NCI-H128 (cell line): ENCODE results near the gene INTS7.
"Not testable (repeated sequence)": the region's sequence is repeated elsewhere in the genome, so short reads cannot be mapped to it uniquely, and the experiment has no call there.

Experiments
- DNase-seq: peaks from one replicate; lab custom pipeline; 2025; ENCODE audit not compliant: unreplicated experiment; lab: John Stamatoyannopoulos, UW

Gene INTS7

GRCh38 chr1:211986628-211987254 lies 48.6 kb downstream of the INTS7 start:
- no peak for DNase-seq

- no peak for DNase-seq
Observed at GRCh38 chr1:211985556-211986264, 49.6 kb downstream of the INTS7 start.

DNA sequence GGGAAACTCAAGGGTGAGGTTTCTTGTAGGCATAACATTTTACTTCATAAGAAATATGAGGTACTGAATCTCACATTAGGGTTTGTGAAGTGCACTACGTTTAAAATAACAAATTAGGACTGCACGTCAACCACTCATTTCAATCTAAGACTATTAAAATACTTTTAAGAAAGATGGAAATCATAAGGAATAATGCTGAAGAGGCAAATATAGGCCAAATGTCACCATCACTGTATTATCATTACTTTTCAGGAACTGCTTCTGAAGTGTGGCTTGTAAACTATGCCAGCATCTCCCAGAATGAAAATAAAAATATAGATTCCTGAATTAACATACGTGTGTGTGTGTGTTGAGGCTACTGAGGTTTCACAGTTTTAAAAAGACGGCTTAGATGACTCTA lies 56.8 kb downstream of the INTS7 start:
- DNase-seq = no peak

GRCh38 chr1:211975152-211975941 lies 60.0 kb downstream of the INTS7 start:
- no peak for DNase-seq

GRCh38 chr1:211973541-211973940 lies 61.8 kb downstream of the INTS7 start:
- no peak for DNase-seq

DNA sequence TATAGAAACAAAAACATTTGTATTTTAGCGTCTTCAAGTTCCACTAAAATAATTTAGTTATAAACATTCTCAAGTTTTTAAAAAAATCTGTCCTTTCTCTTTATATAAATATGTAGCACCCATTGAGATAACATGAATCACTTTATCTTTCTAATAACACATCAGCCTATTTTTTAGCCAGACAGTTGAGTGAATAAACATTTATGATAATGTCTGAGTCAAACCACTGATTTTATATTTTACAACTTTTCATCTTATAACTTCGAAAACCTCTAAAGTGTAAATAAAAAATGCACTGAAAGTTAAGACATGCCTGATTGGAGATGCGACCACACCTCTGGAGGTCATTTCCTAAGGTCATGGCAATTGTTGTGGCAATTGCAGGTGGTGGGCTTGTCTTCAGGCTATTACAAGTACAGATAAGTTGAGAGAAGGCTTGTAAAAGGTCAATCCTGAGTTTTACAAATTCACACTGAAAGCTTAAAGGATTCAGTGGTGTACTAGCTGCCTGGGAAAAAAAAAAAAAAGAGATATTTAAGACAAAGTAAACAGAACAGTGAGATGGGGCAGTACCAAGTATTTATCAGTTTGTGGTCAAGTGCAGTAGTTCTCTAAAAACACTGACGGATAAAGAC lies 67.0 kb downstream of the INTS7 start:
- no peak for DNase-seq

- no peak for DNase-seq
Observed at GRCh38 chr1:211967704-211968103, 67.7 kb downstream of the INTS7 start.

DNA sequence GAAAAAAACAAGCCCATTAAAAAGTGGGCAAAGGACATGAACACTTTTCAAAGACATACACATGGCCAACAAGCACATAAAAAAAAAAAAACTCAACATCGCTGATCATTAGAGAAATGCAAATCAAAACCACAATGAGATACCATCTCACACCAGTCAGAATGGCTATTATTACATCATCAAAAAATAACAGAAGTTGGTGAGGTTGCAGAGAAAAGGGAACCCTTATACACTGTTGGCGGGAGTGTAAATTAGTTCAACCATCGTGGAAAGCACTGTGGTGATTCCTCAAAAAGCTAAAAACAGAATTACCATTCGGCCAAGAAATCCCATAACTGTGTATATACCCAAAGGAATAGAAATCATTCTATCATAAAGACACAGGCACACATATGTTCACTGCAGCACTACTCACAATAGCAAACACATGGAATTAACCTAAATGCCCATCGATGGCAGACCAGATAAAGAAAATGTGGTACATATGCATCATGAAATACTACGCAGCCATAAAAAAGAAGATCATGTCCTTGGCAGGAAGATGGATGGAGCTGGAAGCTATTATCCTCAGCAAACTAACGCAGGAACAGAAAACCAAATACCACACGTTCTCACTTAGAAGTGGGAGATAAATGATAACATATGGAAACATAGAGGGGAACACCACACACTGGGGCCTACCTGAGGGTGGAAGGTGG lies 70.1 kb downstream of the INTS7 start:
- DNase-seq = no peak

DNA sequence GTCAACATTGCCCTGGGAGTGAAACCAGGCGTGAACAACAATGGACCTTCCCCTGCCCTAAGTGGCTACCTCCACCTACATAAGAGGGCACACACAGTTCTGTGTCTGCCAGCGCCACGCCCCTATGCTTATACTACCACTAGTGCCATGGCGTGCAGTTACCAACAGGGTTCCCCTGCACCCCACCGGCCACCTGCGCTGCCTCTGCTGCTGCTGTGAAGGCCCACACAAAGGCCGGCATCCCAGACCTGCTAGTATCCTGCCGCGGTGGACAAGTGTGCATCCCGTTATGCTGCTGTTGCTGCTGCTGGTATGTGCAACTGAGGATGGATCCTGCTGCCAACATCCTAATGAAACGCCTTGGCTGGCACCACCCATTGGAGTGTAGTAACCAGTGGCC lies 75.7 kb downstream of the INTS7 start:
- no peak for DNase-seq

- DNase-seq = no peak
Observed at GRCh38 chr1:211959221-211959620, 76.1 kb downstream of the INTS7 start.

DNA sequence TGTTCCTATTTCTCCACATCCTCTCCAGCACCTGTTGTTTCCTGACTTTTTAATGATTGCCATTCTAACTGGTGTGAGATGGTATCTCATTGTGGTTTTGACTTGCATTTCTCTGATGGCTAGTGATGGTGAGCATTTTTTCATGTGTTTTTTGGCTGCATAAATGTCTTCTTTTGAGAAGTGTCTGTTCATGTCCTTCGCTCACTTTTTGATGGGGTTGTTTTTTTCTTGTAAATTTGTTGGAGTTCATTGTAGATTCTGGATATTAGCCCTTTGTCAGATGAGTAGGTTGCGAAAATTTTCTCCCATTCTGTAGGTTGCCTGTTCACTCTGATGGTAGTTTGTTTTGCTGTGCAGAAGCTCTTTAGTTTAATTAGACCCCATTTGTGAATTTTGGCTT lies 81.3 kb downstream of the INTS7 start:
- not testable (repeated sequence) for DNase-seq

DNA sequence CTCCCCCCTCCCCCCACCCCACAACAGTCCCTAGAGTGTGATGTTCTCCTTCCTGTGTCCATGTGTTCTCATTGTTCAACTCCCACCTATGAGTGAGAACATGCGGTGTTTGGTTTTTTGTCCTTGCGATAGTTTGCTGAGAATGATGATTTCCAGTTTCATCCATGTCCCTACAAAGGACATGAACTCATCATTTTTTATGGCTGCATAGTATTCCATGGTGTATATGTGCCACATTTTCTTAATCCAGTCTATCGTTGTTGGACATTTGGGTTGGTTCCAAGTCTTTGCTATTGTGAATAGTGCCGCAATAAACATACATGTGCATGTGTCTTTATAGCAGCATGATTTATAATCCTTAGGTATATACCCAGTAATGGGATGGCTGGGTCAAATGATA lies 81.8 kb downstream of the INTS7 start:
- DNase-seq = not testable (repeated sequence)

DNA sequence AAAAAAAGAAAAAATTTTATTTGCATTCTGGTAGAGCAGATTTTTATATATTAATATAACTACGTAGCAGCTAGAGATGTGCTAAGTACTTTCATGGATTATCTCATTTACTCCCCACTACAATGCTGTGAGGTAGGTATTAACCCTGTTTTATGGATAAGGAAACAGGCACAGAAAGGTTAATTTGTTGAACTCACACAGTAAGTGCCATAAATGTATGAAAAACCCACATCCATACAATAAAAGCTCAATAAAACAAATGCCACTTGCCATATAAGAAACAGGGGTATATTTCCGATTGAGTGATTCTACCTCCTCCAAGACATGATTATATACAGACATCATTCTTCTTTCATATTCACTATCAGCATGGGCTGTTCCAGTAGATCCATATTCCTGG lies 83.1 kb downstream of the INTS7 start:
- DNase-seq = no peak

- DNase-seq = no peak
Observed at GRCh38 chr1:211951856-211952255, 83.5 kb downstream of the INTS7 start.

DNA sequence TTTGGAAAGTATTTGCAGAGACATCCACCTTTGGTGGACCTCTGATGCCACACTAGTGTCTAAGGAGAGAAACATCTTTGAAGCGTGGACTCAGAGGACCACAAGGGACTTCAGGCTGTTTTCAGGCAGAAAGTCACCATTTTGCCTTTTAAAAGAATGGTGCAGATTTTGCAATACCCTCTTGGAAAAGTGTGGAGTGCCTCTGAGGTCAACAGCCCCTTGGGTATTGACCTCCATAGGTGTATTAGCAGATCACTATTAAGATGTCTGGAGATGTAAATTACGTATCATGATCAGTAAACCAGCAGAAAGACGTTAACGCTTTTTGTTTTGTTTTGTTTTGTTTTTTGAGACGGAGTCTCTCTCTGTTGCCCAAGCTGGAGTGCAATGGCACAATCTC lies 87.0 kb downstream of the INTS7 start:
- DNase-seq = no peak

DNA sequence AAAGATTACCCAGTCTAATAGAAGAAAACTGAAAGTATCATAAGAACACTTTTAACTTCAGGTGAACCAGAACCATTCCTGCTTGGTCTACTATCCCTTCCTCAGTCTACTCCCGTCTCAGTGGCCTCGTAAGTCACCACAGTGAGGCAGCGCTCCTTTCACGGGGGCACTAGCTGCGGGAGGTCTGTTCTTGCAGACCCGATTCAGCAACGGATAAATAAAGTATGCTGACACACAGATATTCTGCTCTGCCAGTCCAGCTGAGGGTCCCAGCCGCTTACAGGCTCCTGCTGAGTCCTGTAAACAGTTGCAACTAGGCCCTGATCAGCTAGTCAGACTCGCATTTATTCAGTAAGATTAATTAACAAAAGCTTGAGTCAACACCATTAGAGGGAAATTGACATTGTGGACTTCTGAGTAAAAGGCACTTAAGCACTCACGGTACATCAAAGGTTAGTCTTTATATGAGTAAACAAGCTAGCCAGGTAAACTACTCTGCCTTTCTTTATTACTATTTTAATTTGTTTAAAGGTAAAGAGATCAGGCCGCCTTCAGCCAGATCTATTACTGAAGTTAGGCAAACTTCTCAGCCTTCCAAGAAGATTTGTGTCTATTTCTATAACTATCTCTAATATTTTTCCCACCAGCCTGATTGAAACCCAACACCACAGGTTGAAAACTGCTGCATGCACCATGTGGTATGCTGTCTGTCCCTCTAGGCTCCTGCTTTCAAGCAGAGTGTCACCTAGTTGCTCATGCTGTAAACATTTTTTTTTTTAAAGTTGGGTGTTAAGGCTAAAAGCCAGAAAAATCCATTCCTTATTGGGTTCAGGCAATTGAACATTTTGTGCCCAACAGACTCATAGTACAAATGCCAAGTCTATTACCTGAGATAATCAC lies 87.7 kb downstream of the INTS7 start:
- DNase-seq = peak; percentile 85

- DNase-seq = no peak
Observed at GRCh38 chr1:211944733-211945500, 90.4 kb downstream of the INTS7 start.

- DNase-seq = no peak
Observed at GRCh38 chr1:211942583-211942982, 92.8 kb downstream of the INTS7 start.

GRCh38 chr1:211939876-211940468 lies 95.4 kb downstream of the INTS7 start:
- peak; percentile 6 for DNase-seq
